Activated CD8-positive, alpha-beta memory T cell treated with anti-CD3 and anti-CD28 coated beads for 4 hours (primary cell): Measurements from ENCODE around the gene R3HDML.
"Not testable (repeated sequence)": the region's sequence is repeated elsewhere in the genome, so short reads cannot be mapped to it uniquely, and the experiment has no call there.

Experiments used
- DNase-seq, 2 donors: peaks; one replicate each; pipeline ENCODE4 v3.0.0-alpha.2; 2020; ENCODE audit warnings: low read depth in 2 of 2

The R3HDML gene

GRCh38 chr20:44336725-44337380 is at the start of gene R3HDML:
R3HDML (plus strand) TSS chr20:44337043; CDS start chr20:44337158, 115 bp downstream.
- no peak for DNase-seq

GRCh38 chr20:44287272-44288097 is 49.4 kb upstream of the R3HDML start:
- DNase-seq: no peak

GRCh38 chr20:44288252-44288651 is 48.6 kb upstream of the R3HDML start:
- no peak for DNase-seq

GRCh38 chr20:44291754-44292153 is 45.1 kb upstream of the R3HDML start:
- no peak for DNase-seq

- DNase-seq: no peak
Observed at GRCh38 chr20:44296011-44296410, 40.8 kb upstream of the R3HDML start.

- DNase-seq: no peak
Observed at GRCh38 chr20:44297721-44298120, 39.1 kb upstream of the R3HDML start.

- DNase-seq: not testable (repeated sequence)
Observed at GRCh38 chr20:44299011-44299535, 37.8 kb upstream of the R3HDML start.

GRCh38 chr20:44301285-44301684 is 35.6 kb upstream of the R3HDML start:
- no peak for DNase-seq

GRCh38 chr20:44302026-44302669 is 34.7 kb upstream of the R3HDML start:
- DNase-seq: no peak

- DNase-seq: no peak
Observed at GRCh38 chr20:44302736-44303135, 34.1 kb upstream of the R3HDML start.

- DNase-seq: no peak
Observed at GRCh38 chr20:44304383-44304782, 32.5 kb upstream of the R3HDML start.

GRCh38 chr20:44306927-44307326 is 29.9 kb upstream of the R3HDML start:
- DNase-seq: no peak

- no peak for DNase-seq
Observed at GRCh38 chr20:44309763-44310663, 26.8 kb upstream of the R3HDML start.

GRCh38 chr20:44310664-44311639 is 25.9 kb upstream of the R3HDML start, which contains the start of gene FITM2:
FITM2 (minus strand) TSS chr20:44311202; CDS start chr20:44311148, 54 bp downstream.
- DNase-seq: peak; percentile 96 to 97

- no peak for DNase-seq
Observed at GRCh38 chr20:44314870-44315269, 22.0 kb upstream of the R3HDML start.

- DNase-seq: no peak
Observed at GRCh38 chr20:44319839-44320422, 16.9 kb upstream of the R3HDML start.

- DNase-seq: no peak
Observed at GRCh38 chr20:44324343-44324742, 12.5 kb upstream of the R3HDML start.

GRCh38 chr20:44326391-44327159 is 10.3 kb upstream of the R3HDML start:
- no peak for DNase-seq

- DNase-seq: not testable (repeated sequence)
Observed at GRCh38 chr20:44327748-44328147, 9.1 kb upstream of the R3HDML start.
